ENCODE results near the gene TFEB.

GRCh38 chr6:41777551-41778285 lies 42.3 kb upstream of the TFEB start:
- no peak for TF ChIP-seq CTCF (IDR thresholded peaks at IDR 0.05)
- TF ChIP-seq POLR2A (IDR thresholded peaks at IDR 0.05; ENCODE audit: low read depth), result no peak
- no peak for TF ChIP-seq EP300 (IDR thresholded peaks at IDR 0.05)

All from esophagus muscularis mucosa (tissue), 4 donors.